Common myeloid progenitor, CD34-positive (primary cell): ENCODE results near the gene KRTAP4-6.

Experiments used
- CTCF ChIA-PET: fragments of 350-600 bp; sonication (Branson Sonifier 250); formaldehyde crosslinking; loops from one replicate; lab custom pipeline; 2021; ENCODE audit warnings: antibody characterized with exemption; lab: Charles Lee
- POLR2A ChIA-PET: fragments of 350-600 bp; sonication (Branson Sonifier 250); formaldehyde crosslinking; loops from one replicate; lab custom pipeline; 2021; ENCODE audit warnings: antibody characterized with exemption; lab: Charles Lee
- DNase-seq, 3 donors: peaks; one replicate each; pipeline versions ENCODE4 v3.0.0 to v3.0.0-alpha.2; 2013
- H3K27ac ChIP-seq, 2 experiments: 1 replicate in 1 of 2; 2 replicates in 1 of 2; pipeline ENCODE4 v1.7.0; 2013; ENCODE audit warnings: inconsistent platforms in 2 of 2, low read length in 2 of 2, mild to moderate bottlenecking in 2 of 2, low read depth in 1 of 2, moderate library complexity in 1 of 2; ENCODE audit not compliant: severe bottlenecking in 2 of 2, insufficient read depth in 1 of 2, poor library complexity in 1 of 2
- H3K27me3 ChIP-seq, 5 experiments: replicated peaks in 2 of 5; 1 replicate in 3 of 5; 2 replicates in 2 of 5; pipeline versions ENCODE4 v1.6.1 to v1.7.0; 2013; ENCODE audit warnings: low read length in 4 of 5, mild to moderate bottlenecking in 2 of 5, moderate library complexity in 2 of 5, inconsistent platforms in 1 of 5; ENCODE audit not compliant: insufficient read depth in 5 of 5, control insufficient read depth in 4 of 5
- H3K36me3 ChIP-seq, 4 experiments: 1 replicate in 2 of 4; 2 replicates in 2 of 4; pipeline versions ENCODE4 v1.6.1 to v1.7.0; 2013; ENCODE audit warnings: low read length in 3 of 4, control low read depth in 1 of 4, mild to moderate bottlenecking in 1 of 4; ENCODE audit not compliant: control insufficient read depth in 4 of 4, insufficient read depth in 4 of 4
- H3K4me1 ChIP-seq, 4 experiments: 1 replicate in 3 of 4; 2 replicates in 1 of 4; pipeline versions ENCODE4 v1.6.1 to v1.7.1; 2013; ENCODE audit warnings: low read length in 3 of 4, mild to moderate bottlenecking in 3 of 4, control low read depth in 1 of 4, inconsistent platforms in 1 of 4, moderate library complexity in 1 of 4; ENCODE audit not compliant: control insufficient read depth in 4 of 4, insufficient read depth in 4 of 4; ENCODE audit errors: control extremely low read depth in 1 of 4
- H3K4me3 ChIP-seq, 7 experiments: 1 replicate in 4 of 7; 2 replicates in 3 of 7; pipeline versions ENCODE4 v1.5.1 to v1.7.0; 2013; ENCODE audit warnings: mild to moderate bottlenecking in 7 of 7, low read length in 6 of 7, moderate library complexity in 6 of 7, inconsistent platforms in 2 of 7, low read depth in 2 of 7, control low read depth in 1 of 7; ENCODE audit not compliant: insufficient read depth in 4 of 7, control insufficient read depth in 1 of 7; ENCODE audit errors: extremely low read depth in 1 of 7
- H3K9me3 ChIP-seq, 5 experiments: 1 replicate in 4 of 5; 2 replicates in 1 of 5; pipeline versions ENCODE4 v1.6.1 to v1.7.1; 2013; ENCODE audit warnings: low read length in 4 of 5, mild to moderate bottlenecking in 2 of 5, inconsistent platforms in 1 of 5, low read depth in 1 of 5, moderate library complexity in 1 of 5; ENCODE audit not compliant: control insufficient read depth in 4 of 5, insufficient read depth in 2 of 5; ENCODE audit errors: control extremely low read depth in 1 of 5
- whole genome bisulfite sequencing: methylation state at CpG from one replicate; pipeline ENCODE4 v1.1.5; 2013; ENCODE audit not compliant: insufficient coverage; 5-methylcytosine and 5-hydroxymethylcytosine counted together

Gene KRTAP4-6

GRCh38 chr17:41178341-41178740, 38.0 kb upstream of the KRTAP4-6 start:
- POLR2A ChIA-PET, result no interaction called here
- WGBS, result 100% methylated on average over 3 of the region's 3 CpGs
- Histone ChIP-seq H3K36me3 (no peaks in the 10 kb centered on the region), H3K4me1 (peaks cover 0 to 3% (median 0%) of the 10 kb centered on the region in 4 experiments), H3K27me3 (no peaks in the 10 kb centered on the region), H3K9me3 (no peaks in the 10 kb centered on the region), H3K4me3 (no peak overlapping the region), H3K27ac (no peak overlapping the region)
- CTCF ChIA-PET, result no interaction called here
- DNase-seq, result no peak

- peaks cover 0 to 3% (median 0%) of the 10 kb centered on the region in 4 experiments for H3K4me1 ChIP-seq
- H3K4me3 ChIP-seq, result no peak within 1 kb of the TSS
- no peaks in the 10 kb centered on the region for H3K27me3 ChIP-seq
- H3K36me3 ChIP-seq, result no peaks in the 10 kb centered on the region
- WGBS, result 100% methylated on average over 5 of the region's 7 CpGs
- no peak within 1 kb of the TSS for H3K27ac ChIP-seq
- H3K9me3 ChIP-seq, result no peaks in the 10 kb centered on the region
- DNase-seq, result no peak
- POLR2A ChIA-PET, result no interaction called here
- CTCF ChIA-PET, result no interaction called here
Observed at GRCh38 chr17:41177727-41178271, 37.5 kb upstream of the KRTAP4-6 start, which contains the start of gene KRTAP4-2. TSS of gene KRTAP4-2 (minus strand) at chr17:41178221. CDS start at chr17:41178164, 57 bp downstream.

- no peaks in the 10 kb centered on the region for H3K36me3 ChIP-seq
- POLR2A ChIA-PET, result no interaction called here
- WGBS, result 50% methylated on average over 1 of the region's 3 CpGs
- CTCF ChIA-PET, result no interaction called here
- H3K9me3 ChIP-seq, result no peaks in the 10 kb centered on the region
- no peaks in the 10 kb centered on the region for H3K27me3 ChIP-seq
- H3K4me1 ChIP-seq, result peaks cover 0 to 3% (median 0%) of the 10 kb centered on the region in 4 experiments
- no peak overlapping the region for H3K27ac ChIP-seq
- no peak overlapping the region for H3K4me3 ChIP-seq
- DNase-seq, result no peak
Observed at GRCh38 chr17:41176744-41177387, 36.5 kb upstream of the KRTAP4-6 start.

- no CpG with 5 or more reads among the region's 2 CpGs for WGBS
- H3K27ac ChIP-seq, result no peak overlapping the region
- CTCF ChIA-PET, result no interaction called here
- peaks cover 0 to 3% (median 0%) of the 10 kb centered on the region in 4 experiments for H3K4me1 ChIP-seq
- DNase-seq, result no peak
- no peaks in the 10 kb centered on the region for H3K27me3 ChIP-seq
- no peaks in the 10 kb centered on the region for H3K9me3 ChIP-seq
- POLR2A ChIA-PET, result no interaction called here
- no peaks in the 10 kb centered on the region for H3K36me3 ChIP-seq
- no peak overlapping the region for H3K4me3 ChIP-seq
Observed at GRCh38 chr17:41171886-41172285, 31.5 kb upstream of the KRTAP4-6 start.

DNA sequence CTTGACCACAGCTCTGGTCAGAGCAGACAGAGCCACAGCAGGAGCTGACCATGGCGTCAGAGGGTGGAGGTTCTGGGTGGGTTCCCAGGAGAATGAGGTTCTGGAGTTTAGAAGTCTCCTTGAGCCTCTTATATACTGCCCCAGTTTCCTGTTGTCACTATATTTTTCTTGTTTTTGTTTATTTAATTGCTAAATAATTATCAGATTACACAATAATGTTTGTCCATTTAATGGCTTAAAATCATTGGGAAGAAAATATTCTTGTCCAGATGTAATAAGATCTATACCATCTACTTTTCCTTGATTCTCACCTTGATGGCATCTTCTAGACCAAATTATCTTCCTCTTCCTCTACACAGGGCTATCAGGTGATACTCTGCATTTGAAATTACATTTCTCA, 27.8 kb upstream of the KRTAP4-6 start, which contains the start of gene KRTAP4-3:
Gene KRTAP4-3 (minus strand): TSS at position 101 of the 400 bp plus-strand sequence. CDS start 49 bp downstream, at position 52.
- Histone ChIP-seq H3K36me3 (no peaks in the 10 kb centered on the region), H3K9me3 (peaks cover 0 to 1% (median 0%) of the 10 kb centered on the region in 5 experiments), H3K4me3 (no peak within 1 kb of the TSS), H3K27me3 (no peaks in the 10 kb centered on the region), H3K27ac (no peak within 1 kb of the TSS), H3K4me1 (no peaks in the 10 kb centered on the region)
- no CpG with 5 or more reads among the region's 1 CpG for WGBS
- CTCF ChIA-PET, result no interaction called here
- no peak for DNase-seq
- POLR2A ChIA-PET, result no interaction called here

DNA sequence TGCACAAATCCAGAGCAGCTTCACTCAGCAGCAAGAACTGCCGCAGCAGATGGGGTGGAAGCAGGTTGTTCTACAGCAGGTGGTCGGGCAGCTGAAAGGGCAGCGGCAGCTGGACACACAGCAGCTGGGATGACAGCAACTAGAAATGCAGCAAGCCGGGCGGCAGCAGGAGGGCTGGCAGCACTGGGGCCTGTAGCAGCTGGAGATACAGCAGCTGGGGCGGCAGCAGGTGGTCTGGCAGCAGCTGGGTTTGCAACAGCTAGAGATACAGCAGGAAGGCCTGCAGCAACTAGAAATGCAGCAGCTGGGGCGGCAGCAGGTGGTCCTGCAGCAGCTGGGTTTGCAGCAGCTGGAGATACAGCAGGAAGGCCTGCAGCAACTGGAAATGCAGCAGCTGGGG, 27.2 kb upstream of the KRTAP4-6 start:
- Histone ChIP-seq H3K27ac (no peak overlapping the region), H3K4me1 (no peaks in the 10 kb centered on the region), H3K9me3 (peaks cover 0 to 1% (median 0%) of the 10 kb centered on the region in 5 experiments), H3K4me3 (no peak overlapping the region), H3K27me3 (no peaks in the 10 kb centered on the region), H3K36me3 (no peaks in the 10 kb centered on the region)
- ChIA-PET POLR2A (no interaction called here), CTCF (no interaction called here)
- no peak for DNase-seq
- WGBS, result 96% methylated on average over 7 of the region's 7 CpGs

- CTCF ChIA-PET, result no interaction called here
Observed at GRCh38 chr17:41163828-41164227, 23.5 kb upstream of the KRTAP4-6 start.

More at GRCh38 chr17:41163828-41164227, 23.5 kb upstream of the KRTAP4-6 start:
- POLR2A ChIA-PET, result no interaction called here
- WGBS, result 94% methylated on average over 3 of the region's 7 CpGs
- Histone ChIP-seq H3K4me3 (no peak overlapping the region), H3K27me3 (no peaks in the 10 kb centered on the region), H3K4me1 (no peaks in the 10 kb centered on the region), H3K9me3 (peaks cover 0 to 1% (median 0%) of the 10 kb centered on the region in 5 experiments), H3K27ac (no peak overlapping the region), H3K36me3 (no peaks in the 10 kb centered on the region)
- DNase-seq, result no peak
